Smooth muscle cell (in vitro differentiated cells): ENCODE measurements around the gene MAST3. TPM values are rescaled to one million over a fixed set of nuclear protein-coding genes. Genes with fewer than 3 reads are reported as not detected.

Source experiments
- DNase-seq: peaks from one replicate; lab custom pipeline; 2025; ENCODE audit not compliant: unreplicated experiment; lab: John Stamatoyannopoulos, UW
- H2AFZ ChIP-seq: fragments of 200-600 bp; sonication (generic); 2 replicates; pipeline ENCODE4 v1.6.0; 2016; ENCODE audit warnings: antibody characterized with exemption, low read depth, mild to moderate bottlenecking
- H3F3A ChIP-seq: fragments of 200-600 bp; sonication (generic); 2 replicates; pipeline ENCODE4 v1.6.0; 2017; ENCODE audit warnings: antibody characterized with exemption, low read depth
- H3K27ac ChIP-seq: fragments of 200-600 bp; sonication (generic); 2 replicates; pipeline ENCODE4 v1.5.1; 2016; ENCODE audit warnings: low read depth, mild to moderate bottlenecking
- H3K27me3 ChIP-seq: fragments of 200-600 bp; sonication (generic); 2 replicates; pipeline ENCODE4 v1.6.1; 2016; ENCODE audit warnings: low read depth, mild to moderate bottlenecking
- H3K36me3 ChIP-seq: fragments of 200-600 bp; sonication (generic); 2 replicates; pipeline ENCODE4 v1.5.1; 2016; ENCODE audit warnings: low read depth
- H3K4me1 ChIP-seq: fragments of 200-600 bp; sonication (generic); 2 replicates; pipeline ENCODE4 v1.5.1; 2016; ENCODE audit warnings: low read depth
- H3K4me2 ChIP-seq: fragments of 200-600 bp; sonication (generic); 2 replicates; pipeline ENCODE4 v1.6.0; 2016; ENCODE audit warnings: mild to moderate bottlenecking
- H3K4me3 ChIP-seq: fragments of 200-600 bp; sonication (generic); 2 replicates; pipeline ENCODE4 v1.5.1; 2016; ENCODE audit warnings: mild to moderate bottlenecking
- H3K79me2 ChIP-seq: fragments of 200-600 bp; sonication (generic); 2 replicates; pipeline ENCODE4 v1.6.0; 2016; ENCODE audit warnings: low read depth, mild to moderate bottlenecking
- H3K9ac ChIP-seq: fragments of 200-600 bp; sonication (generic); 2 replicates; pipeline ENCODE4 v1.6.0; 2016; ENCODE audit warnings: low read depth
- H3K9me3 ChIP-seq: fragments of 200-600 bp; sonication (generic); replicated peaks from 2 replicates; pipeline ENCODE4 v1.5.1; 2016; ENCODE audit warnings: low read depth
- H4K20me1 ChIP-seq: fragments of 200-600 bp; sonication (generic); 2 replicates; pipeline ENCODE4 v1.6.0; 2016; ENCODE audit warnings: low read depth
- WGBS: methylation state at CpG from one replicate; pipeline ENCODE4 v1.1.7; 2016; ENCODE audit warnings: low lambda C conversion rate; 5-methylcytosine and 5-hydroxymethylcytosine counted together
- polyA plus RNA-seq: library from polyadenylated mRNA; unstranded; fragments of >200 nt; fragmentation: Nextera tagmentation; extraction: Ambion mirVana; gene quantifications from 2 replicates; pipeline ENCODE4 v1.2.1, GENCODE V29; 2016
- total RNA-seq: library from RNA; depleted of rRNA; stranded (reverse); fragments of >200 nt; gene quantifications from 2 replicates; pipeline ENCODE4 v1.2.3, GENCODE V29; 2014
- TF ChIP-seq, protein P1 (sequence below): fragments of 200-600 bp; sonication (generic); IDR thresholded peaks from 2 replicates; pipeline ENCODE4 v1.5.1; 2017; ENCODE audit warnings: borderline replicate concordance, mild to moderate bottlenecking, antibody characterized with exemption; ENCODE audit not compliant: insufficient read depth, poor library complexity, severe bottlenecking

The MAST3 gene
- total and polyA plus RNA-seq, 2 experiments from 2014 or later, result 4.3 TPM

GRCh38 chr19:18110609-18111232 is 13.1 kb downstream of the MAST3 start:
- peak overlapping the region; percentile 98 for H3K4me2 ChIP-seq
- H3F3A ChIP-seq, result no peaks in the 10 kb centered on the region
- H3K79me2 ChIP-seq, result no peaks in the 10 kb centered on the region
- H3K9ac ChIP-seq, result peak overlapping the region; percentile 31
- peak overlapping the region; percentile 84 for H2AFZ ChIP-seq
- H3K9me3 ChIP-seq, result no peaks in the 10 kb centered on the region
- no peaks in the 10 kb centered on the region for H3K4me1 ChIP-seq
- TF ChIP-seq, protein P1, sequence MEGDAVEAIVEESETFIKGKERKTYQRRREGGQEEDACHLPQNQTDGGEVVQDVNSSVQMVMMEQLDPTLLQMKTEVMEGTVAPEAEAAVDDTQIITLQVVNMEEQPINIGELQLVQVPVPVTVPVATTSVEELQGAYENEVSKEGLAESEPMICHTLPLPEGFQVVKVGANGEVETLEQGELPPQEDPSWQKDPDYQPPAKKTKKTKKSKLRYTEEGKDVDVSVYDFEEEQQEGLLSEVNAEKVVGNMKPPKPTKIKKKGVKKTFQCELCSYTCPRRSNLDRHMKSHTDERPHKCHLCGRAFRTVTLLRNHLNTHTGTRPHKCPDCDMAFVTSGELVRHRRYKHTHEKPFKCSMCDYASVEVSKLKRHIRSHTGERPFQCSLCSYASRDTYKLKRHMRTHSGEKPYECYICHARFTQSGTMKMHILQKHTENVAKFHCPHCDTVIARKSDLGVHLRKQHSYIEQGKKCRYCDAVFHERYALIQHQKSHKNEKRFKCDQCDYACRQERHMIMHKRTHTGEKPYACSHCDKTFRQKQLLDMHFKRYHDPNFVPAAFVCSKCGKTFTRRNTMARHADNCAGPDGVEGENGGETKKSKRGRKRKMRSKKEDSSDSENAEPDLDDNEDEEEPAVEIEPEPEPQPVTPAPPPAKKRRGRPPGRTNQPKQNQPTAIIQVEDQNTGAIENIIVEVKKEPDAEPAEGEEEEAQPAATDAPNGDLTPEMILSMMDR, result no peak
- no peaks in the 10 kb centered on the region for H3K36me3 ChIP-seq
- H3K27me3 ChIP-seq, result no peaks in the 10 kb centered on the region
- no peaks in the 10 kb centered on the region for H4K20me1 ChIP-seq
- no peak for DNase-seq
- WGBS, result 53% methylated on average over 22 of the region's 22 CpGs
- H3K4me3 ChIP-seq, result peak overlapping the region; percentile 78
- H3K27ac ChIP-seq, result no peak overlapping the region

GRCh38 chr19:18112989-18113478 is 15.5 kb downstream of the MAST3 start:
- peaks cover 6% of the 10 kb centered on the region for H3K4me1 ChIP-seq
- no peaks in the 10 kb centered on the region for H3K27me3 ChIP-seq
- no peak overlapping the region for H3K4me2 ChIP-seq
- TF ChIP-seq, protein P1, result peak; percentile 73
- no peaks in the 10 kb centered on the region for H3F3A ChIP-seq
- H4K20me1 ChIP-seq, result no peaks in the 10 kb centered on the region
- no peak overlapping the region for H2AFZ ChIP-seq
- no peak overlapping the region for H3K9ac ChIP-seq
- H3K36me3 ChIP-seq, result no peaks in the 10 kb centered on the region
- no peaks in the 10 kb centered on the region for H3K79me2 ChIP-seq
- 29% methylated on average over 9 of the region's 9 CpGs for WGBS
- peak; percentile 46 for DNase-seq
- H3K9me3 ChIP-seq, result no peaks in the 10 kb centered on the region
- H3K4me3 ChIP-seq, result no peak overlapping the region
- no peak overlapping the region for H3K27ac ChIP-seq

- no peak overlapping the region for H3K9ac ChIP-seq
- H3K9me3 ChIP-seq, result no peaks in the 10 kb centered on the region
- no peak overlapping the region for H2AFZ ChIP-seq
- peaks cover 5% of the 10 kb centered on the region for H4K20me1 ChIP-seq
- H3F3A ChIP-seq, result peaks cover 3% of the 10 kb centered on the region
- H3K4me1 ChIP-seq, result peaks cover 6% of the 10 kb centered on the region
- H3K4me3 ChIP-seq, result no peak overlapping the region
- no peaks in the 10 kb centered on the region for H3K27me3 ChIP-seq
- 93% methylated on average over 5 of the region's 5 CpGs for WGBS
- no peak for DNase-seq
- TF ChIP-seq, protein P1, result no peak
- no peak overlapping the region for H3K27ac ChIP-seq
- H3K79me2 ChIP-seq, result no peaks in the 10 kb centered on the region
- no peaks in the 10 kb centered on the region for H3K36me3 ChIP-seq
- H3K4me2 ChIP-seq, result no peak overlapping the region
Observed at GRCh38 chr19:18113827-18114226, 16.2 kb downstream of the MAST3 start.

DNA sequence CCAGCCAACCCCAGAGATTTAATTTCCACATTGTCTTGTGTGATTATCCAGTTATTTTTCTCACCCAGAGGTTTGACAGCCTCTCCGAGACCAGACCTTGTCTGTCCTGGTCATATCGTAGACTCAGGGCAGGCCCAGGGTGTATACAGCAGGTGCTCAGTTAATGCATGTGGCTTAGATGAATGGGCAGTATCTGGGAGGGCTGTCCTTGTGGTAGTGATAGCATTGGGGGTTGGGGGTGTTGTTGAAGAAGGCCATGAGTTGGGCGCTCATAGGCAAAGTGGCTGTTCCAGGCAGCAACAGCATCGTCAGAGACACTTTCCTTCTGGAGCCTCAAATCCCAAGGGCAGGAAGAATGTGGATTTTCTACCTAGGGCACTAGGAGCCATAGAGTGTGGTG is 16.9 kb downstream of the MAST3 start:
- Histone ChIP-seq H3K4me3 (no peak overlapping the region), H3K27me3 (no peaks in the 10 kb centered on the region), H3F3A (peaks cover 3% of the 10 kb centered on the region), H2AFZ (no peak overlapping the region), H3K4me1 (peaks cover 6% of the 10 kb centered on the region), H3K9me3 (no peaks in the 10 kb centered on the region), H4K20me1 (peaks cover 9% of the 10 kb centered on the region), H3K36me3 (no peaks in the 10 kb centered on the region), H3K79me2 (no peaks in the 10 kb centered on the region), H3K4me2 (no peak overlapping the region), H3K9ac (no peak overlapping the region), H3K27ac (no peak overlapping the region)
- no peak for DNase-seq
- WGBS, result 98% methylated on average over 4 of the region's 4 CpGs
- TF ChIP-seq, protein P1, result no peak
